Measurements from ENCODE around the gene ARL5A.
"Not testable (repeated sequence)": the region's sequence is repeated elsewhere in the genome, so short reads cannot be mapped to it uniquely, and the experiment has no call there.

The ARL5A gene, protein sequence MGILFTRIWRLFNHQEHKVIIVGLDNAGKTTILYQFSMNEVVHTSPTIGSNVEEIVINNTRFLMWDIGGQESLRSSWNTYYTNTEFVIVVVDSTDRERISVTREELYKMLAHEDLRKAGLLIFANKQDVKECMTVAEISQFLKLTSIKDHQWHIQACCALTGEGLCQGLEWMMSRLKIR

DNA sequence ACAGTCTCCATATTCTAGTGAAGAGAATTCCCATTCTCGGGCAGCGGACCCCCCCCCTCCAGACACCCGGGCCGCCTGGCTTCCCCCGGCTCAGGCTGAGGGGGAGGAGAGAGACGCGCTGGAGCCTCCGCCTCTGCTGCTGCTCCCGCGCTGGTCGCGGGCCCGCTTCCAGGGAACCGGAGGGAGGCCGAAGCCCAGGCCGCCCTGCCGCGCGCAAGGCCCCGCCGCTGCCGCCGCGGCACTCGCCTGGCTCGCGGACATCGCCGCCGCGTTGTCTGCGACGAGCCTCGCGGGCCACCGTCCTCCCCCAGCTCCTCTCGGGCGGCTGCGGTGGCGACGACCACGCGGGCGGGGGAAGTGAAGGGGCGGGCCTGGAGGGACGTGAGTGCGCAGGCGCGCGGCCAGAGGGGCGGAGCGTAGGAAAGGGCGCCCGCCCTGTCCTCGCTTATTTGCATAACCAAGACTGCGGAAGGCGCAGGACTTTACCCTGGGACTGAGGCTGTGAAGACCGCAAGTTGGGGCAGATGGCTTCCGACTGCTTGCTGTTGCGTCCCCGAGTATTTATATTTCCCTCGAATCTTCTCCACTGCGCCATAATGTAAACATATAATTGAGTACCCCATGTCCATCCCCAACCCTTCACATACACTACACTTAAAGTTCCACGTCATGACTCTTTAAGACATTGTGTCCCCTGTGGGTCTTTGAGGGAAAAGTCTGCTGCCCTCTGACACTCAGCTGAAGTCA, at the start of gene ARL5A:
ARL5A (minus strand) TSS at position 279 of the 747 bp plus-strand sequence; CDS start at position 34, 245 bp downstream.
- in situ Hi-C loops (cut with MboI; ENCODE audit: low sequenced_read_pairs) = no loop called here

DNA sequence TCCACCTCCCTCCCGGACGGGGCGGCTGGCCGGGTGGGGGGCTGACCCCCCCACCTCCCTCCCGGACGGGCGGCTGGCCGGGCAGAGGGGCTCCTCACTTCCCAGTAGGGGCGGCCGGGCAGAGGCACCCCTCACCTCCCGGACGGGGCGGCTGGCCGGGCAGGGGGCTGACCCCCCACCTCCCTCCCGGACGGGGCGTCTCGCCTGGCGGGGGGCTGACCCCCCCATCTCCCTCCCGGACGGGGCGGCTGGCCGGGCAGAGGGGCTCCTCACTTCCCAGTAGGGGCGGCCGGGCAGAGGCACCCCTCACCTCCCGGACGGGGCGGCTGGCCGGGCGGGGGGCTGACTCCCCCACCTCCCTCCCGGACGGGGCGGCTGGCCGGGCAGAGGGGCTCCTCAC, 47.4 kb upstream of the ARL5A start:
- in situ Hi-C loops (cut with MboI; ENCODE audit: low sequenced_read_pairs) = not testable (repeated sequence)

DNA sequence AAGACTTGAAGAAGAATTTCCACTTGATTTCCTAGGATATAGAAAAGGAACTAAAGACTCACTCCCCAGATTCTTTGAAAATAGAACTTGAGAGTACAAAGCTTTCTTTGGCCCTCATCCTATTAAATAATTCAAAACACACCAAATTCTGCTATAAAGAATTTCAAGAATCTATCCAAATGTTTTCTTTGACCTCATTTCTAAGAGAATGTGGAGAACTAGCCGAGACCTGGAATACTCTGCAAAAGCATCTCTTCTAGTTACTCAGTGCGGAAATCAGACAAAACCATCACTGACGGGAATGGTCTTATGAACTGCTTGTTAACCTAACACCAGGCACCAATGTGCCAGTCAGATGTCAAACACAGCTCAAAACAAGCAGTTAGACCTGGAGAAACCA, 44.2 kb upstream of the ARL5A start:
- in situ Hi-C loops (cut with MboI; ENCODE audit: low sequenced_read_pairs) = no loop called here

DNA sequence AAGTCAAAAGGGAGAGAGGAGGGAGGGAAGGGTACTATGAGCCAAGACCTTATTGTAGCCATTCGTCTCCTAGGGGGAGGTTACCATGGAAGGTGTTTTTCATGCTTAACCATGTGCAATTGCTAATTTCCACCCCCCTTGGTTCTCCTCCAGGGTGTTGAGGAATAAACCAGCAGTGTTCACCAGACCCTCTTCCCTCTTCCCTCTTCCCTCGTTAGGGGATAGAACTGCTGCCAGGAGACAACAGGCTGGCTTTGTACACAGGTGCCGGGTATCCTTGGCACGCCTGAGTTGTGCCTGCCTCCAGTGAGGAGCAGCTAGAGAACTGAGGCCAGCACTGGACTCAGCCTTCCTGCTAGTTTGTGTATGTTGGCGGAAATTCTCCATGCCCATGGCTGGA, 41.1 kb upstream of the ARL5A start:
- in situ Hi-C loops (cut with MboI; ENCODE audit: low sequenced_read_pairs) = no loop called here

DNA sequence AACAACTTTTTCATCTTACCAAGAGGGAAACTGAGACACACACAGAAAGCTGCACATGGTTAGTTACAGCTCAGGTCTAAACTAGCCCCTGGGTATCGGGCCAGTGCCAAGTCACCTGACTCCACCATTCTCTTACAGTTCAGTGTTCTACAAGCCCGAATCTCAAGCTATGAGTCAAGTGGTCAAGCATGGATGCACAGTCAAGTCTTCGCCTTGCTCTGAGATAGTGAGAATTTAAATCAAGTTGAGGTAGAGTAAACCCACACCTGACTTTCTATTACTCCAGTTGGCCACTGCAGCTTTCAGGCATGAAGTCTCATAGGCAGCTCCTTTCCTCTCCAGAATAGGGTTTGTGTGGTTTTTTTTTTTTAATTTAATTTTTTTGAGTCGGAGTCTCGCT, 34.5 kb upstream of the ARL5A start:
- in situ Hi-C loops (cut with MboI; ENCODE audit: low sequenced_read_pairs) = no loop called here

DNA sequence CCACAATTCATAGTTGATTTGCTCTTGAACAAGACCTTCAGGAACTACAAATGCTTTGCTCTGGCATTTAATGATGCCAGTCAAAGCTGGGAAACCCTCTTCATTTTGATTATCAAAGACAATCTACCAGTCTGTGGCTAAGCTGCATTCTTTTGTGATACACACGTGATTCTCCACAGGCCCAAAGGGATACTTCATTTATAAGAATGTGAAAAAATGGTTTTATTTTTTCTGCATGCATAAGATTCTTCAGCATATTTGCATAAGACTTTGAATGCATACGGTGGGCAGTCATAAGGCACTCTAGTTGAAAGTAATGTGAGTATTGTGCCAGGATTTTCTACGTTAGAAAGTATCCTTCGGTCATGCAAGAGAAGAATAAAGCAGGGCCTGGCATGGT, 33.0 kb upstream of the ARL5A start:
- in situ Hi-C loops (cut with MboI; ENCODE audit: low sequenced_read_pairs) = no loop called here

DNA sequence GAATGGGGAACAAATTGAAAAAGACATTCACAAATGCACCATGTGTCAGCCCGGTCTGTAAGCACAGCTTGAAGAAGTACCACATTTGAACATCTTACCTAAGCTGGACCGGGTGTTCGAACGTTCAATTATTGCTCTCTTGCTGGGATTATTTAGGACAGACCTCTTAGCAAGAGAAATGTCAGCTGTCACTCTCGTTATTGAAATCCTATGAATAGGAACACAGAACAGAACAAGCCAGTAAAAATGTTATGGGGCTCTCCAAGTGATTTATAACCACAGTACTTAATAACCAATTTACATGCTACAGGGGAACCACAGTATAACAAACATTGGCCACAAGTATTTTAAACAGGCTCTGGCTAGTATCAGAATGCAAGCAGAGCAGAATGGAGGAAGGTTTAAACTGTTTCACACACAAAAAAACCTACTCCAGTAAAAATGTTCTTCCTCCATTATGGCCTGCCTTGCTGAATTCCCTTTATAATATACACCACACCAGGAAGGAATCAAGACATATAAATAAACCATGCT, 32.5 kb upstream of the ARL5A start:
- in situ Hi-C loops (cut with MboI; ENCODE audit: low sequenced_read_pairs) = no loop called here

DNA sequence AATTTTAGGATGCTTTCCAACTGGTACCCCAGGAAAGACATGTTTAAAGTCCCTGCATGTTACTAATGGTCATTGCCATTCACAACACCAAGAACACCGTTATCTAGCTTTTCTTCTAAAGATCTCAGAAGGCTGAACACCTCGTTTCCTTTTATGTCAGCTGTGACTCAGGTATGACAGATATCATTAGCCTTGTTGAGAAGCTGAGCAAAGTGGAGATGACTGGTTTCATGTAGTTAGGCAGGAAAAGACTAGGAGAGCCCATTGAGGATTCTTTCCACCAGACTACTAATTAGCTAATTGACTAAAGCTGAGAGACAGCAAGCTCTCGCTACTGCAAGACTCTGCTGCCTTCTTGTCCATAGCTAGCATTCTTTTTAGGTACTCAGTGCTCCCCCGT, 32.0 kb upstream of the ARL5A start:
- in situ Hi-C loops (cut with MboI; ENCODE audit: low sequenced_read_pairs) = no loop called here

DNA sequence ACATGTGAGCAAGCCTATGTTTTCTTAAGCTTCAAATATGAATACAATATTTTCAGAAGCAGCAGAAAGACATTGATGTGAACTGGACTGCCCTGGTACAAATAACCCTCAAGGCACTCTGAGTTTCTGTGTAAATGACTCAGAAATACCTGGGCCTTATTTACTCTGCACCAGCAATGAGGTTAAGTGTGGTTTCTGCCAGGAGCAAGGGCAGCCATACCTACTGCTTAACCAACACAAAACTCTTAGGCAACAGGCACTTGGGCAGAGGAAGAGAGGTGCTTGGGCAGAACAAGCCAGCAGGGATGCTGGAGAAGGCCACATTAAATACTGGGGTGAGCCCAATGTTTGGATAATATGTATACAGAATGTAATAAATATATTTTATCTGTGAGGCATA, 29.4 kb upstream of the ARL5A start:
- in situ Hi-C loops (cut with MboI; ENCODE audit: low sequenced_read_pairs) = no loop called here

DNA sequence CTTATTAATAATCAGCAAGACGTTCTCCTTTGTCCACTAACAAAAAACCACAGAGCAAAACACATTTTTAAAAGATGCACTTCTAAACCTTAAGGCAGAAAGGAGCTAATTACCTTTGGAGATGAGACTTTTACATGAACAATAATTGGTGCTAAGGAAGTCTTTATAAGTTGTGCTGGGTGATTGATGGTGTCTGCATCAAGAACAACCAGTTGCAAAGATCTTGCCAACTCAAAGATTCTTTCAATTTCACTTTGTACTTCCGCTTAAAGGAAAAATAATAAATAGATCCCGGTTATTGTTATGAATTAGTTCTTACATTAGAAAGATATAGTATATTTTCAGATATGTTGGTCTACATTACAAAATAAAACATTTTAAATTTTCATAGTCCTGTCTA, 26.9 kb upstream of the ARL5A start:
- in situ Hi-C loops (cut with MboI; ENCODE audit: low sequenced_read_pairs) = no loop called here

DNA sequence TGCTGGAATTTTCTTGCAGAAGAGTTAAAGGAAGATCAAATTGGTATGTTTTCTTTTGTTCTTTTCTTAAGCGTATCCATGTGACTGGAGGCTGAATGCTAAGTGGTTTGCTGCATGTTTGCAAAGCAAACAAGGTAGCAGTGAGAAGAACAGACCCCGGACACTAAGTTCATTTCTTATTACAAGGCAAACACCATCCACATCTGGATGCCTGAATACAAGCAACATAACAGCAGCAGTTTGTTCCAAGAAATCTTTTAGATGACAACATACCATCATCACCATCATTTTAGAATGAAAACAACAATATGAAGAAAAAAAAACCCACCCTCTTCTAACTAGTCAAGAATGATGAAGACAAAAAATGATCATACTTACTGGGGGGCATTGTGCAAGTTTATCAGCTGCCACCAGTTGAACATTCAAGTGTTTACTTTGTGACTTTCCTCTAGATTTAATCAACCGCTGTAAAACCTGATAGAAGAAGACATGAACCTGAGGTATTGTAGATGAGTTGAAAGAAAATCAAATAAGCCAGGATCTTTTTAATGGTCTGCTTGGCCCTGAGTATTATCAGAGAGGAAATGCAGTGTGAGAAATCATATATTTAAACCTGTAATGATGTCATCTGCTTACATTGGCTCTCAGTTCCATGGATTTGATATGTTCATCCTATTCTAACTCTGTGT, 25.0 kb upstream of the ARL5A start:
- in situ Hi-C loops (cut with MboI; ENCODE audit: low sequenced_read_pairs) = no loop called here

DNA sequence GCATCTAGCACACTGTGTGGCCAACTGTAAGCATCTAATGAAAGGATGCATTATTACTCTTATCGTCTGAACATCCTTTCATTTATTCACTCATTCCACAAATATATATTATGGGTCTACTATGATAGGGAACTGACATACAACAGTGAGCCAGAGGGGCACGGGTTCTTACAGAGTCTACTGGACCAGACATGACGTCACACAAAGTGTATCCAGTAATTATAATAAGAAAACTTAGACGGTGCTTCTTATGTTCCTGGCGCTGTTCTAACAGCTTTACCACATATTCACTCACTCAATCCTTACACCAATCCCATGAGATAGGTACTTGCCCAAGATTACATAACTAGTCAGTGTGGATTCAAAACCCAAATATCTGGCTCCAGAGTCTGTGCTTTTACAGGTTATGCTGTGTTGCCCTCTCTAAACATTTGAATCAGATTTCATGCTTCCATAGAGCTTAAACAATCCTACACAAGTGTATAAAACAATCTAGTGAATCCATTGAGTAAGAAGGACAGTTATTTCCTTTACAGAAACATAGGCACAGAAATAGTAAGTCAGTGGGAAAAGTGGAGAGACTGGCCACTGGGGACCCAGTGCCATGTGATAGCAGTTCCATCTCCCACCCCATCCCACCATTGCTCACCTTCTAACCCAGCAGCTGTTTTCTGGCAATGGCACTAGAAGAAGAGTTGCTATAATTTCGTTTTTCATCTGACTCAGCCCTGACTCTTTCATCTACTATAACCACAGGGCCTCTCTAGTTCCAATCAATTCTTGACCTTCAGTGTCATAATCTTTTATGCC, 24.2 kb upstream of the ARL5A start:
- in situ Hi-C loops (cut with MboI; ENCODE audit: low sequenced_read_pairs) = no loop called here

DNA sequence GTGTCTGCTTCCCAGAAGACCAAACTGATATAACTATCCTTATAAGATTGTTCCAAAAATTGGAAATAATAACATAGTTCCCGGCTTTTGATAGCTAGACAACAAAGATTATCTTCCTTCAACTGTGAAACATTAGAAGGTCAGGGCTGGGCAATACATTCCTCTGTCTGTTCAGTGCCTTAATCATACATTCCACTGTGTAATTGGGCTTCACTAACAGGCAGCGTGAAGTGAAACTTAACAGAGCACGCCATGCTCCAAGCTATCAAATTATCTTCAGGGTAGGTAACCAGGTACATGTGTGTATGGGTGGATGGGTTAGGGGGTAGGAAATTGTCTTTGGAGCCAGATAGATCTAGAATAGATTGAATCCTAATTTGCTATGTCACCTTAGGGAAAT, 23.5 kb upstream of the ARL5A start:
- in situ Hi-C loops (cut with MboI; ENCODE audit: low sequenced_read_pairs) = no loop called here

DNA sequence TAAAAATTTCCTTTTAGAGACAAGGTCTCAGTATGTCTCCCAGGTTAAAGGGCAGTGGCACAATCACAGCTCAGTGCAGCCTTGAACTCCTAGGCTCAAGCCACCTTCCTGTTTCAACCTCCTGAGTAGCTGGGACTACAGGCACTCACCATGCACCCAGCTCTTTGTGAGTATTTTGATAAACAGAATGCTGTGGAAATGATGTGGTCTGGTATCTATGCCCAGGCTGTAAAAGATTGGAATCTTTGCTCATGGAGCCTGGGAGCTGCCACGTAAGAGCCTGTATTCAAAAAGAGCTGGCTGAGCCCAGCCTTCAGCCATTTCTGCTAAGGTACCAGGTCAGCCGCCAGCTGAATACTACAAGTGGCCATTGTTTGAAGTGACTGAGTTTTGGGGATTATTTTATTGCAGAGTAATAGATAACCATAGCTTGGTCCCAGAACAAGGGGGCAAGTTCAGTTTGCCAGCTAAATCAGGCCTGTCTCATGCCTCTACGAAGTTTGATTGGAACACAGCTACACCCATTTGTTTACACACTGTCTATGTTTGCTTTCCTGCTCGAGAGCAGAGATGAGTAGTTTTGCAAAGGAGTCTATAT, 21.3 kb upstream of the ARL5A start:
- in situ Hi-C loops (cut with MboI; ENCODE audit: low sequenced_read_pairs) = no loop called here

DNA sequence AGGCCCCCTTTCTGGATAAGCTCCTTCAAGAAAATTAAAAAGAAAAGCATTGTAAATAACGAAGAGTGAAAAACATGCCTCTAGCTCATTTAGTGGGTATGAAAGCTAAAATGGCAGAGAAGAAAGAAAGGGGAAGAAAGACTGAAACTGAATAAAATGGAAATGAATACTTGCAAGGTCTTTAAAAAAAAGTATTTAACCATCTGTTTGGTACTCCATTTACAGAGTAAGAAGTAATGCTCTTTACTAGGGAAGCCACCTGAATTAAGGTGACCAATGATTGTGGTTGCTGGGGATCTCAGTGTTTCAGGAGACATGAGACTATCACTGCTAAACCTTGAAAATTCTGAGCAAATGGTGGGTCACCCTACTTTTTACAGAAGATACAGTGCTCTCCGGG, 17.7 kb upstream of the ARL5A start:
- in situ Hi-C loops (cut with MboI; ENCODE audit: low sequenced_read_pairs) = no loop called here

DNA sequence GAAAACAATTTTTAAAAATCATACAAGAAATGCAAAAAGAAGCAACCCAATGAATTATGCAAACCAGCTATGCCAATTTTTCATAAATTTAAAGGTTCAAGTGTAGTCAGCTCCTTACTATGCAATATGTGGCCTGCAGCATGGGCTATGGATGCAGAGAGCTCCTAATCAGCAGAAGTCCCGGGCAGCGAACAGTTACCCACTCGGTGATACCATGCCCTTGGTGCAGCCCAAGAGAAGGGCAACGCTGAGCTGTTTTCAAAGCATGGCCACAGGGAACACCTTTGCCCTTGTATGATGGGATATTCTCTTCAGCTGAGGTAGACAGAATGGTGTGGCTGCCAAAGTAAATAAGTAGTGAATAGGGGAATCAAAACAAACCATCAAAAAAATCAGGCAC, 17.3 kb upstream of the ARL5A start:
- in situ Hi-C loops (cut with MboI; ENCODE audit: low sequenced_read_pairs) = no loop called here

DNA sequence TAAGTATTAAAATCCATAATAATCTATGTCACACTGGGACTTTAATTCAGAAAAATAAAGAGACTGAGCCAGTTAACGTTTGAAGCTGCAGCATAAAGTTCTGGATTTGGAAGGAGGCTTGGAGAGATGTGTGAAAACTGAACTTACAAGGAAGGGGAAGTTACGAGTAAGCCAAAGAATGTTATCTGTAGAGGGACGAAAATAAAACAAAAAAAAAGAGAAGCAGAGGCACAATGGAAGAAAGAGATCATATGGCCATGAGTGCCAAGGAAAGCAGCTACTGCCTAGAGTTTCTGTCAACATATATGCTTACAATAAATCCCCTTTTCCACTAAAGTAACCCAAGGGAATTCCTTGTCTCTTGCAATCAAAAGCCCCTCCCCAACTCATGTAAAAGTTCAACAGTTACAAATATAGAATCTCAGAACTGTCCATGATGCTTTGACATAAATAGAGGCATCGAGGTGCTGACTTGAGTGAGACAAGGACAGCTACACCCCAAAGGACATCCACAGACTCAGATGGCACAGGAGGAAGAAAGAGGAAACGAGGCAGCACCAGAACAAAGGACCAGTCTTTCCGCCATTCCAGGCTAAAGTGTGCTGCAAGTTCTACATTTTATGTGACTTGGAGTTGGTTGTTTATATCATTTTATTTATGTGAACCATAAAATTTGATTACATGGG, 16.1 kb upstream of the ARL5A start:
- in situ Hi-C loops (cut with MboI; ENCODE audit: low sequenced_read_pairs) = no loop called here

DNA sequence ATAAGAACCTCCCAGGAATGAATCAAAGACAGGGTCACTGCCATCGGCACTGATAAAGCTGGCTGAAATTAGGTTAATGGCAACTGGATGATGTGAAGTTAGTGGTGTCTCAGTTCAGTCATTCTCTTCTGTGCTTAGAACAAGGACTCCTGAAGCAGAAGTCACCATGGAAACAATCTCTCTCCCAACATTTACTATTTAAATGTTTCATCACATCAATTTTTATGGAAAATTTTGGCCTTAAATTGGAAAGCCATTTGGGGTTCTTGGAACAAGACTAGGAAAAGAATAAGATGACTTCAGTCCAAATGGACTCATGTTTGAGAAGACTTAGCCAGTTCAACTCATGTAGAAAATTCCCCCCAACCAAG, 15.5 kb upstream of the ARL5A start:
- in situ Hi-C loops (cut with MboI; ENCODE audit: low sequenced_read_pairs) = no loop called here

DNA sequence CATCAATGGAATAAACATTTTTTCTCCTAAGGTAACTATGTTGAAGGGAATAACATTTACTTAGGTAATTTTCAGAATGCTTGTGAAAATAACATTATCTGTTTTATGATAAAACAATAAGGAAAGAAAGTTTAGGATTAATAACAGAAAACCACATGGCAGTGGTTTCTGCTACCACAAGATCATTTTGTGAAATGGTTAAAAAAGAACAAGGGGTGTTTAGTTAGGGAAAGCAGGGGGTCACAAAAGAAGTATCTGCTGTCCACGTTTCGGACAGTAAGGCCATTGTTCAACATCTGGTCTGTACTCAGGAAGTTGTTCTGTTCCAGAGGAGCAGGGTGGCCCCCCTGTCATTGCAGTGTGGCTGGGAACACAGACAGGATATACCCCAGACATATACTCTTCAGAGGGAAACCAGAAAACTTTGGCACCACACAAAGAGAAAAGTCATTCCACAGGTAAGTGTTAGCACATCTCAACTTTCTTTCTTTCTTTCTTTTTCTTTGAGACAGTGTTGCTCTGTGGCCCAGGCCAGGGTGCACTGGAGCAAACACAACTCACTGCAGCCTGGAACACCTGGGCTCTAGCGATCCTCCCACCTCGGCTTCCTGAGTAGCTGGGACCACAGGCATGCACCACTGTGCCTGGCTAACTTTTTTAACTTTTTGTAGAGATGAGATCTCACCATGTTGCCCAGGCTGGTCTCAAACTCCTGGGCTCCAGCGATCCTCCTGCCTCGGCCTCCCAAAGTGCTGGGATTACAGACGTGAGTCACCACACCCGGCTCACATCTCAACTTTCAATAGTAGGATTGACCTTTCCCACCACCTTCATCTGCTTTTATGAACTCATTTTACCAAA, 14.8 kb upstream of the ARL5A start:
- in situ Hi-C loops (cut with MboI; ENCODE audit: low sequenced_read_pairs) = no loop called here

Data from HL-60/S4 treated with phorbol 12-myristate 13-acetate at 8.2 ng/mL for 4 days and 3 days (cell line).